ENCODE measurements around the gene FDXR. TPM values are rescaled to one million over a fixed set of nuclear protein-coding genes. Genes with fewer than 3 reads are reported as not detected.

FDXR gene
- total and polyA plus RNA-seq, 2 donors (not counting 3 experiments of a cell fraction or from before 2014, with no cell fraction given) = 19.7 to 33.4 TPM

DNA sequence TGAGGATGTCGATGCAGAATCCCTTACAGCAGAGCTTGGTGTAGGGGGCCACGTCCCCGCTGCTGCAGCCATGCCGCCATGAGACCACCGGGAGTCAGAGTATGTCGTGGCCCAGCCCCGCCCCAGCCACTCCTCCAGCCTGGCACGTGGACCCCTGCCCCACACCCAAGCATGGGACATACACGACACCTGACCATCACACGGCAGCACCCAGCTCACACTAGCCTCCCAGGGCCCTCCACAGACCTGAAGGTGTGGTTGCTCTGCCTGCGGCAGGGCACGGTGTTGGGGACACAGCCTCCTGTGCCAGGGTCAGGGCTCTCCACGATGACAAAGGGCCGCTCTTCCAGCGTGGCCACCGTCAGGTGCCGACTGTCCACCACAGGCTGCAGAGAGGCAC, 22.5 kb downstream of the FDXR start:
- no TSS peak for BruUV-seq (replicated peaks)
- no peak overlapping the region for H3K4me3 ChIP-seq (replicated peaks in 1 of 3; ENCODE audit: insufficient read depth in 1 of 3, low read depth in 1 of 3, low read length in 3 of 3)
- H3K36me3 ChIP-seq (ENCODE audit: control insufficient read depth in 2 of 2, extremely low read depth in 1 of 2, insufficient read depth in 2 of 2, low read length in 2 of 2) = no peaks in the 10 kb centered on the region
- ChIA-PET CTCF (interaction anchor here (1.7 to 2.8 kb wide), 3 partner anchors 7 to 108 kb away, joined by 4 to 16 read pairs (median 7); no protein-coding TSS in a partner anchor), POLR2A (no interaction called here)
- no peaks in the 10 kb centered on the region for H3K9me1 ChIP-seq (replicated peaks; ENCODE audit: control insufficient read depth, extremely low read depth, insufficient read depth, low read length)
- peaks cover 26 to 35% of the 10 kb centered on the region in 2 experiments for H3K27me3 ChIP-seq (ENCODE audit: control insufficient read depth in 2 of 2, insufficient read depth in 2 of 2, low read length in 2 of 2)
- no peak overlapping the region for H3K4me2 ChIP-seq (ENCODE audit: insufficient read depth, low read length)
- TF ChIP-seq MAX (IDR thresholded peaks at IDR 0.05; ENCODE audit: insufficient read depth, insufficient read length) (no peak), JUN (IDR thresholded peaks at IDR 0.05; ENCODE audit: borderline replicate concordance, insufficient read depth, insufficient read length, low read depth) (no peak)
- H4K20me1 ChIP-seq (replicated peaks; ENCODE audit: control insufficient read depth, extremely low read depth, insufficient read depth, low read length) = no peaks in the 10 kb centered on the region
- H3K9me3 ChIP-seq (replicated peaks; ENCODE audit: control insufficient read depth, insufficient read depth, low read length) = no peaks in the 10 kb centered on the region
- no peaks in the 10 kb centered on the region for H3K4me1 ChIP-seq (ENCODE audit: control insufficient read depth, extremely low read depth, insufficient read depth, low read length)
- H3K9ac ChIP-seq (replicated peaks; ENCODE audit: extremely low read depth, insufficient read depth, low read length) = no peak overlapping the region
- FAIRE-seq (no peak), DNase-seq (ENCODE audit: low read depth, low spot score) (no peak)
- dilution Hi-C loops (cut with MboI; ENCODE audit: extremely low pct_ligation_motif_present, low sequenced_read_pairs) (no loop called here), intact Hi-C loops (cut with micrococcal nuclease) (no loop called here)
- H2AFZ ChIP-seq (ENCODE audit: low read depth, low read length) = no peak overlapping the region
- H3K79me2 ChIP-seq (ENCODE audit: control insufficient read depth, insufficient read depth, low read length) = no peaks in the 10 kb centered on the region
- no peak overlapping the region for H3K27ac ChIP-seq (ENCODE audit: insufficient read depth, low read depth, low read length)

DNA sequence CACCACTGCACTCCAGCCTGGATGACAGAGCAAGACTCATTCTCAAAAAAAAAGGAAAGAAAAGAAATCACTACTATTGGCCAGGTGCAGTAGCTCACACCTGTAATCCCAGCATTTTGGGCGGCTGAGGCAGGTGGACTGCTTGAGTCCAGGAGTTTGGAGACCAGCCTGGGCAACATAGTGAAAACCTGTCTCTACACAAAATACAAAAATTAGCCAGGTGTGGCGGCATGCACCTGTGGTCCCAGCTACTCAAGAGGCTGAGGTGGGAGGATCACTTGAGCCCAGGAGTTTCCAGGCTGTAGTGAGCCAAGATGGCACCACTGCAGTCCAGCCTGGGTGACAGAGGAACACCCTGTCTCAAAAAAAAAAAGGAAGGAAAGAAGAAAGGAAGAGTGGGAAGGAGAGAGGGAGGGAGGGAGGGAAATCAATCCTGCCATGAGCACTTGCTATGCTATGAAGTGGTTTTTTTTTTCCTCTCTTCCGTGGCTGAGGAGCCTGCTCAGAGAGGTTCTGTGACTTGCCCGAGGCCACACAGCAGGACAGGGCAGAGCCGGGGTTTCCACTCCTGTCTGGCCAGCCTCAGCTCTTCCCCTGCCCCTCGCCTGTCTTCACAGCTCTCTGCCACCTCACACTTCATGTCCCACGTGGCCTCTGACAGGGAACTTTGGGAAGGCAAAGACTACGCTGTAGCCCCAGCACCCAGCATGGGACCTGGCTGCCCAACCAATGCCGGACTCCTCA, 24.0 kb downstream of the FDXR start:
- FAIRE-seq (no peak), DNase-seq (ENCODE audit: low read depth, low spot score) (no peak)
- no peaks in the 10 kb centered on the region for H3K36me3 ChIP-seq (ENCODE audit: control insufficient read depth in 2 of 2, extremely low read depth in 1 of 2, insufficient read depth in 2 of 2, low read length in 2 of 2)
- H3K9me3 ChIP-seq (replicated peaks; ENCODE audit: control insufficient read depth, insufficient read depth, low read length) = no peaks in the 10 kb centered on the region
- intact Hi-C loops (cut with micrococcal nuclease) (no loop called here), dilution Hi-C loops (cut with MboI; ENCODE audit: extremely low pct_ligation_motif_present, low sequenced_read_pairs) (no loop called here)
- no peaks in the 10 kb centered on the region for H3K9me1 ChIP-seq (replicated peaks; ENCODE audit: control insufficient read depth, extremely low read depth, insufficient read depth, low read length)
- no peak overlapping the region for H3K4me2 ChIP-seq (ENCODE audit: insufficient read depth, low read length)
- peaks cover 20 to 23% of the 10 kb centered on the region in 2 experiments for H3K27me3 ChIP-seq (ENCODE audit: control insufficient read depth in 2 of 2, insufficient read depth in 2 of 2, low read length in 2 of 2)
- ChIA-PET CTCF (interaction anchor here (1.6 to 11.7 kb wide), 2 partner anchors 12 to 57 kb away, joined by 4 to 227 read pairs; partner anchors contain the start of gene GRIN2C), POLR2A (no interaction called here)
- H3K4me1 ChIP-seq (ENCODE audit: control insufficient read depth, extremely low read depth, insufficient read depth, low read length) = no peaks in the 10 kb centered on the region
- H3K9ac ChIP-seq (replicated peaks; ENCODE audit: extremely low read depth, insufficient read depth, low read length) = no peak overlapping the region
- no peak for TF ChIP-seq POLR2AphosphoS5 (IDR thresholded peaks at IDR 0.05; ENCODE audit: insufficient read depth, low read depth, low read length)
- no peak for TF ChIP-seq MAX (IDR thresholded peaks at IDR 0.05; ENCODE audit: insufficient read depth, insufficient read length)
- no peak for TF ChIP-seq POLR2A (IDR thresholded peaks at IDR 0.05; ENCODE audit: low read depth, low read length)
- TF ChIP-seq JUN (IDR thresholded peaks at IDR 0.05; ENCODE audit: borderline replicate concordance, insufficient read depth, insufficient read length, low read depth) = no peak
- TF ChIP-seq MYC (IDR thresholded peaks at IDR 0.05; ENCODE audit: low read depth, low read length) = no peak
- TF ChIP-seq FOS (IDR thresholded peaks at IDR 0.05; ENCODE audit: borderline replicate concordance, insufficient read depth, low read length) = no peak
- no peak for TF ChIP-seq GATA2 (IDR thresholded peaks at IDR 0.05; ENCODE audit: insufficient read depth, insufficient read length, low read depth, low read length)
- TF ChIP-seq EZH2 (IDR thresholded peaks at IDR 0.05; ENCODE audit: borderline replicate concordance, low read depth, low read length, severe bottlenecking) = no peak
- TF ChIP-seq CTCF (IDR thresholded peaks at IDR 0.05; ENCODE audit: extremely low read depth in 1 of 2, insufficient read depth in 1 of 2, low read depth in 1 of 2, low read length in 2 of 2) = no peak
- H2AFZ ChIP-seq (ENCODE audit: low read depth, low read length) = no peak overlapping the region
- no peaks in the 10 kb centered on the region for H3K79me2 ChIP-seq (ENCODE audit: control insufficient read depth, insufficient read depth, low read length)
- H3K4me3 ChIP-seq (replicated peaks in 1 of 3; ENCODE audit: insufficient read depth in 1 of 3, low read depth in 1 of 3, low read length in 3 of 3) = no peak overlapping the region
- BruUV-seq (replicated peaks) = no TSS peak
- no peaks in the 10 kb centered on the region for H4K20me1 ChIP-seq (replicated peaks; ENCODE audit: control insufficient read depth, extremely low read depth, insufficient read depth, low read length)
- H3K27ac ChIP-seq (ENCODE audit: insufficient read depth, low read depth, low read length) = no peak overlapping the region

Data from endothelial cell of umbilical vein (primary cell).